ENCODE data around the gene PYCR2. TPM values are rescaled to one million over a fixed set of nuclear protein-coding genes. Genes with fewer than 3 reads are reported as not detected.
"Not testable (repeated sequence)": the region's sequence is repeated elsewhere in the genome, so short reads cannot be mapped to it uniquely, and the experiment has no call there.

PYCR2 gene
- total RNA-seq, 1 donor from 2014 or later = 22.1 TPM

- DNase-seq = no peak
Measured at GRCh38 chr1:225890346-225891228, 33.5 kb downstream of the PYCR2 start.

GRCh38 chr1:225889743-225890142, 34.3 kb downstream of the PYCR2 start:
- no peak for DNase-seq

DNA sequence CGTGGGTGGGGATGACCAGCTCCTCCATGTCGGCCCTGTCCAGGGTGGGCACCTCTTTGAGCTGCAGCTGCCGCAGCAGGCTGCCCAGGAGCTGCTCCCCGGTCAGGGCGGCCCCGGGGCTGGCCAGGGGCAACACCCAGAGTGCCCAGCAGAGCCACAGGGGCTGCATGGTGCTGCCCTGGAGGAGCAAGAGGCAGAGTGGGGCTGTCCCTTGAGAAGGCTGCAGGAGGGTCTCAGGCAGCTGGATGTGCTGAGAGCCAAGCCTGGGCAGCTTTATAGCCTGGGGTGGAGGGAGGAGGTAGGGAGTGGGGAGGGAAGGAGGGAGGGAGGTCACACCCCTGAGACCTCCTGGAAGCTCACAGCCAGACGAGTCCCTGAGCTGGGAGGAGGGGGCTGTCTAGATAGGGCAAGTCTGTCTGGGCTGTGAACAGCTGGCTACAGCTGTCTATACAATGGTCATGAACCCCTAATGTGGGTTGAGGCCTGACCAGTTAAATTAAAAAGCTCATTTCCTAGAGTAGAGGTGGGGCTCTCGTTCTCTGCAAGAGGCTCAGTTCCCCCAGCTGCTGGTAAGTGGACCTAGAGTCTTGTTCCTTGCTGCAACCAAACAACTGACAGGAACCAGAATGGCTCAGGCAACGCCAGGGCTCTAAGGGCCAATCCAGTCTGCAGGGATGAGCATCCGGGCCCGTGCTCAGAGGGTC, 35.0 kb downstream of the PYCR2 start, which contains the start of gene LEFTY1:
Gene LEFTY1, minus strand, starts transcription at position 249 of the 704 bp plus-strand sequence. Its CDS starts 80 bp downstream, at position 169.
- peak; percentile 92 for DNase-seq

- no peak for DNase-seq
Measured at GRCh38 chr1:225888289-225888897, 35.7 kb downstream of the PYCR2 start.

- DNase-seq = not testable (repeated sequence)
Measured at GRCh38 chr1:225887554-225888288, 36.3 kb downstream of the PYCR2 start.

- DNase-seq = no peak
Measured at GRCh38 chr1:225887030-225887314, 37.1 kb downstream of the PYCR2 start.

DNA sequence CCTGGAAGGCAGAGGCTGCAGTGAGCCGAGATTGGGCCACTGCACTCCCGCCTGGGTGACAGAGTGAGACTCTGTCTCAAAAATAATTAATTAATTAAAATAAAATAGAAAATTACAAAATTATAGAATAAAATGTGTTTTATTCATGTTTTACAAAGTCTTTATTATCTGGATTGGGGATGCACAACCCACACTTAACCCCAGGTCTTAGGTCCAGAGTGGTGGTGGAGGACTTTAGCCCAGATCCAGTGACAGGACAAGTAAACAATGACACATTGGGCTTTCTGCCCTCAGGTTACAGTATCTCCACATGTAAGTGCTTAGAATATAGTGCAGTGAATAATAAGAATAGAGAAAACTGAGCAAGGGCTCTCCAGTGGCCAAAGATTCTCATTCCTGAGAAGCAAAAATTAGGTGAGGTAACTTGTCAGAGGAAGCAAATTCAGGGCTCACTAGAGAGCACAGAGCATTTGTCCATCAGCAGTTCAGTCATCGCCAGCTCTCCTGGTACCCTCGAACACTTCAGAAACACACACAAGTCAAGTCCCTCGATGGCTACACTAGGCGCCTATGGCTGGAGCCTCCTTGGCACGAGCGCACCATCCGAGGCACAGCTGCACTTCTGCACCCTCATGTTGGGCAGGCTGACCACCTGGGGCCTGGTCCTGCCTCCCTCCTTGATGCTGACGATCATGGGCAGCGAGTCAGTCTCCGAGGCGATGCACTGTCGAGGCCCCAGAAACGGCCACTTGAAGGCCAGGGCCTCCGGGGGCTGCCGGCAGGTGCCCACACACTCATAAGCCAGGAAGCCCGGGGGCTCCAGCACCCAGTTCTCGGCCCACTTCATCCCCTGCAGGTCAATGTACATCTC, 37.7 kb downstream of the PYCR2 start:
- DNase-seq = no peak

DNA sequence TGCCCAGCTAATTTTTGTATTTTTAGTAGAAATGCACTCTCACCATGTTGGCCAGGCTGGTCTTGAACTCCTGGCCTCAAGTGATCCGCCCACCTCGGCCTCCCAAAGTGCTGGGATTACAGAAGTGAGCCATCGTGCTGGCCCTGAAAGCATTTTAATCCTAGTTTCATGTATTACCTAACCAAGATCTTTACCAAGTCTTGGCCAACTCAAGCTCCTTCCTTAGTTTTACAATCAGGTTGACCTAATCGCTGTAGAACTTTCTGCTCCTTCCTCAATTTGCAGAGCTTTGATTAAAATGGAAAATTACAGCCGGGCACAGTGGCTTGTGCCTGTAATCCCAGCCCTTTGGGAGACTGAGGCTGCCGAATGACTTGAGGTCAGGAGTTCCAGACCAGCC, 38.7 kb downstream of the PYCR2 start:
- DNase-seq = no peak

DNA sequence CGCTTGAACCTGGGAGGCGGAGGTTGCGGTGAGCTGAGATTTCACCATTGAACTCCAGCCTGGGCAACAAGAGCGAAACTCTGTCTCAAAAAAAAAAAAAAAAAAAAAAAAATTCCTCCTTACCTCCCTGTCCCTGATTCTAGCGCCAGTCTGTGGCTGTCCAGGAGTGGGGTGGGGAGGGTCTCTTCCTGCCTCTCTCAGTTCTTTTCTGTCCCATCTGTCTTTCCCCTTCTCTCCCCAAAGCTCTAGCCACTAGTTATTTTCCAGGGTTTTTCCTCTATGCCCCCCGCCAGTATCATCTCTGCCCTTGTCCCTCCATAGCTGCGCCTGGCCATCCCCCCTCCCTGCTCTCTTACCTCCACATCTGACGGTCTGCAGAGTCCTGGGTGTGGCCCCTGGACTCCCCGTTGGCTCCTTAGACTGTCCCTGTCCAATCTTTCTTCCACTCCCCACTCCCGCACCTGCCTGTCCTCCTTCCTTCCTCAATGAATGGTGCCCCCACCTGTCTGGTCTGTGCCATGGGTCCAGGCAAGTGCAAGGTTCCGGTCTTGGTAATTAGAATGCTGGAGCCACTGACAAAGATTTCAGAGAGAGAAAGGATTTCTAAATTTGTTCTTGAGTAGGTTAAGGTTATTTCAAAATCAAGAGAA, 40.3 kb downstream of the PYCR2 start:
- DNase-seq = no peak

GRCh38 chr1:225882694-225883615, 41.1 kb downstream of the PYCR2 start:
- peak; percentile 56 for DNase-seq

DNA sequence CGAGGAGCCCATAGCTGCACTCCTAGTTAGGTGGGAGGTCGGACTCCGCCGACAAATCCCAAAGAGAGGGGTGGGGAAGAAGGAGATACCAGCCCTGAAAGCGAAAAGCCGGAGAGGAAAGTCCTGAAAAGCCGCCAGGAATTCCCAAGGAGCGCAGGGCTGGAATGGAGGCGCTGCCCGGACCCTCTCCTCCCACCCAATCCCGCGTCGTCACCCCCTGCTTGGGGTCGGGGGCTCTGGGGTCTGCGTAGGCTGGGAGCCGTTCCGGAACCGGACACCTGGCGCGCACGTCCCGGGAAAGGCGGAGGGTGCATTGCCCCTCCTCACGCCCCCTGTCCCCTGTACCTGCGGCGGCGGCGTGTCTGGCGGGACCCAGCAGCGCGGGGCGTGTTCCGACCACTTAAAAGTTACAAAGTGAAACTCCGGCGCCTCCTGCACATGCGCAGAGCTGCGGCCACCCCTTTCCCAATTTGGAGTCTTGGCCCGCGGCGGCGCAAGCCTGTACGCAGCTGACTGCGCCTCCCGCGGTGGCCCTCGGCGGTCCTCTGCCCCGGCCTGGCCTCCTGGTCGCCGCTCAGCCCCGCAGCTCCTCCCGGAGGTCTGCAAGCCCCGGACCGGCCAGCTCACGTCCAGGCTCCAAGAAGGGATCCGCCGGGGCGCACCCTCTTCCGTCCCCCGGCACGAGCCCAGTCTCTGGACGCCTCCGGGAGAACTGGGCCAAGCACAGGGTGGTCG, 41.9 kb downstream of the PYCR2 start, which contains the start of gene TMEM63A:
Gene TMEM63A, minus strand, starts transcription at position 422 of the 735 bp plus-strand sequence. CDS start 4,800 bp downstream, outside the sequence.
- DNase-seq = peak; percentile 96

DNA sequence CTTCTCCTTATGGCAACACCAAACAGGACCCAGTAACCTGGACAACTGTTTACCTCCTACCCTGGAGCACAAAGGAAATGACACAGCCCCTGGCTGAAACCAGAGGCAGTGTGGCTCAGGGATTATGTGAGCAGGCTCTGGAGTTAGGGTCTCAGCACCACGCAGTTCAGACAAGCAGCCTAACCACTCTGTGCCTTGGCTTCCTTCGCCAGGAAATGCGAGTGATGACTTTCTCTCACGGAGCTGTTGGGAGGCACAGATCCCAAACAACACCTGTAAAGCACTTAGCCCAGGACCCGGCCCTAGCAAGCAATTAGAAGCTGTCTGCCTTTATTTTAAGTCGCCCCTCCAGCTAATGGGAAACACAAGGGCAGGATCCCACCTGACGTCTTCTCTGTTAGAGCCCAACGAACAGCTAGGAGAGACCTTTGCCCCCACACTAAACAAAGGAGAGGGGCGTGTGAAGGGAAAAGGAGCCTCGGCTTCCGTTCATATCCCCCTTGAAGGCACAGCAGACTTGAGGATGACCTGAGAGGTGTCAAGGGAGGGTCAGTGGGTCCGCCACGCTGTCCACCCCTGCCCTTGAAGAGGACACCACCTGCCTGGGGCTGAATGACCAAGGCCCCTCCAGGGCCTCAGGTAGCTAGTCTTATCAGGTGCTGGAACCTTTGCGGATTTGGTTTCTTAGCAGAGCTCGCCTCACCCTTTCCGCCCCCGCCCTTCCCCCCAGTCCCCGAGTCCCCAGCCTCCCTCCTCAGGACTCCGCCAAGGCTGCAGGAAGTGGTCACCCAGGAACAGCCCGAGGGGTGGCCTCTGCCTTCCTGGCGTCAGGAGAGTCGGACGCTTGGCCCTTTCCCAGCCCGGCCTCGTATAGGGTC, 42.7 kb downstream of the PYCR2 start:
- DNase-seq = peak; percentile 28

DNA sequence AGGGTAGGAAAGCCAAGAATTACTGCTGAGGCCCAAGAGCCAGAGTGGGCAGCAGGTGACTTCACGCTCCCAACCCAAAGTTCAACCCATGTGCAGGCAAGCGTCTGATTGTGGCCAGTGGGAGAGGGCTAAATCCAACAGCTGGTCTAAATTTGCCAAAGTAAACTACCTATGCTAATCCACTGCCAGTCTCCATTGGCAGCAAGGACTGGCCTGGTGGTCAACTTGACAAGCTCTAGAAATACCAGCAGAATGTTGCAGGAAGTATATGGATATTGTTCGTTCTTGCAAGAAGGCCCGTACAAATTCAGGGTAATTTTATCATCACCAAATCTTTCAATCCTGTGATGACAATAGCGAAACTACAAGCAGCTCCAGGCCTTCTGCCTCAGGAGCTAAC, 43.4 kb downstream of the PYCR2 start:
- DNase-seq = no peak

DNA sequence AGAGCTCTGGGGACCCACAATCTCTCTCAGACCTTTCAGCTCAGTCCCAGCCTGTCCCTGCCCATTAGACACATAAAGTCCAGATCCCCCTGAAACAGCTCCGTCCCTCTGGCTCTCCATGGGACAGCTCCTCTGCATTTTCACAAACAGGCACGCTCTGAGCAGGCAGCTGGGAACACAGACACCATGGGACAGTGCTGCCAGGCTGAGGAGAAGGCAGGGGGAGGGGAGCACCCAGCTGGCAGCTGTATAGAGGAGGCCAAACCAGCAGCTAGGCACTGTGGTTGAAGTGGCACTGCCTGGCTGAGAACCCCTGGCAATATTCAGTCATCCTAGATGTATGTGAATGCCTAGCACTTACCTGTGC, 43.8 kb downstream of the PYCR2 start:
- peak; percentile 47 for DNase-seq

GRCh38 chr1:225879521-225880221, 44.4 kb downstream of the PYCR2 start:
- no peak for DNase-seq

GRCh38 chr1:225878282-225878681, 45.8 kb downstream of the PYCR2 start:
- DNase-seq = no peak

DNA sequence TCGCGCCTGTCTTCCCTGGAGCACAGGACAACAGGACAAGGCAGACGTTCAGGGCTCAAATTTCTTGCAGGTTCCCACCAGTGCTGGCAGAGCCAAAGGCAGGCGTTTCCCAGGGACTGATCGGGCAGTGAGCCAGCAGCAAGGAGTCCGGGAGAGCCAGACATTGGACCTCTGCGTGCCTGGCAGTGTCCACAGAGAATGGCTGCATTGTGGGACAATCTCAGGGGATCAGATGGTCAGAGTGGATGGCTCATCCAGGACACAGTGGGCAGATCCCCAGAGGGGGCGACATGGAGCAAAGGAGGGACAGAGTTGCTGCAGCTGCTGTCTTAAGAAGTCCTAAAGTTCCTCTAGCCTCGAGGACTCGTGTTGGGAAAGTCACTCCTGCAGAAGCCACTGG, 46.5 kb downstream of the PYCR2 start:
- peak; percentile 81 for DNase-seq
